ENCODE measurements around the gene CCL18.
"Not testable (repeated sequence)": the region's sequence is repeated elsewhere in the genome, so short reads cannot be mapped to it uniquely, and the experiment has no call there.

- not testable (repeated sequence) for TF ChIP-seq POLR2A (IDR thresholded peaks at IDR 0.05; ENCODE audit: low read depth, low read length); POLR2AphosphoS5 (IDR thresholded peaks at IDR 0.05; ENCODE audit: low read depth, low read length); TAF1 (IDR thresholded peaks at IDR 0.05; ENCODE audit: borderline replicate concordance, low read depth, low read length)
Measured at GRCh38 chr17:36121099-36121498, 57.0 kb downstream of the CCL18 start.

Data from GM12892 (cell line).